ENCODE measurements around the gene HOXD1.

Gene HOXD1

GRCh38 chr2:176178757-176179295, 9.6 kb upstream of the HOXD1 start:
- DNase-seq (ENCODE audit: low read depth, low spot score), result no peak
- H3K27ac ChIP-seq, result no peak overlapping the region

- H3K27ac ChIP-seq, result no peak overlapping the region
- DNase-seq (ENCODE audit: low read depth, low spot score), result no peak
These were observed 6.9 kb upstream of the HOXD1 start for GRCh38 chr2:176181551-176181950.

GRCh38 chr2:176182671-176183070, 5.8 kb upstream of the HOXD1 start:
- H3K27ac ChIP-seq, result no peak overlapping the region
- no peak for DNase-seq (ENCODE audit: low read depth, low spot score)

- no peak overlapping the region for H3K27ac ChIP-seq
- DNase-seq (ENCODE audit: low read depth, low spot score), result no peak
These were observed 3.7 kb upstream of the HOXD1 start for GRCh38 chr2:176184749-176185148.

- H3K27ac ChIP-seq, result no peak overlapping the region
- DNase-seq (ENCODE audit: low read depth, low spot score), result no peak
These were observed 2.4 kb upstream of the HOXD1 start for GRCh38 chr2:176186024-176186423.

- H3K27ac ChIP-seq, result no peak overlapping the region
- no peak for DNase-seq (ENCODE audit: low read depth, low spot score)
These were observed 1.1 kb upstream of the HOXD1 start for GRCh38 chr2:176187200-176187898.

- H3K27ac ChIP-seq, result no peak overlapping the region
- no peak for DNase-seq (ENCODE audit: low read depth, low spot score)
These were observed 559 bp downstream of the HOXD1 start for GRCh38 chr2:176188774-176189680.

- no peak for DNase-seq (ENCODE audit: low read depth, low spot score)
- no peak overlapping the region for H3K27ac ChIP-seq
These were observed 1.5 kb downstream of the HOXD1 start for GRCh38 chr2:176189681-176190641.

- DNase-seq (ENCODE audit: low read depth, low spot score), result no peak
- no peak overlapping the region for H3K27ac ChIP-seq
These were observed 3.9 kb downstream of the HOXD1 start for GRCh38 chr2:176192351-176192750.

- no peak for DNase-seq (ENCODE audit: low read depth, low spot score)
- no peak overlapping the region for H3K27ac ChIP-seq
These were observed 4.6 kb downstream of the HOXD1 start for GRCh38 chr2:176193048-176193447.

- H3K27ac ChIP-seq, result no peak overlapping the region
- DNase-seq (ENCODE audit: low read depth, low spot score), result no peak
These were observed 11.4 kb downstream of the HOXD1 start for GRCh38 chr2:176199902-176200301.

- H3K27ac ChIP-seq, result no peak overlapping the region
- DNase-seq (ENCODE audit: low read depth, low spot score), result no peak
These were observed 12.5 kb downstream of the HOXD1 start for GRCh38 chr2:176200971-176201370.

- no peak overlapping the region for H3K27ac ChIP-seq
- DNase-seq (ENCODE audit: low read depth, low spot score), result no peak
These were observed 14.0 kb downstream of the HOXD1 start for GRCh38 chr2:176202491-176202890.

- H3K27ac ChIP-seq, result no peak overlapping the region
- no peak for DNase-seq (ENCODE audit: low read depth, low spot score)
These were observed 16.7 kb downstream of the HOXD1 start for GRCh38 chr2:176205126-176205525.

- H3K27ac ChIP-seq, result no peak overlapping the region
- no peak for DNase-seq (ENCODE audit: low read depth, low spot score)
These were observed 17.7 kb downstream of the HOXD1 start for GRCh38 chr2:176206136-176206535.

- no peak overlapping the region for H3K27ac ChIP-seq
- DNase-seq (ENCODE audit: low read depth, low spot score), result no peak
These were observed 18.2 kb downstream of the HOXD1 start for GRCh38 chr2:176206682-176207081.

GRCh38 chr2:176211110-176211509, 22.6 kb downstream of the HOXD1 start:
- no peak overlapping the region for H3K27ac ChIP-seq
- DNase-seq (ENCODE audit: low read depth, low spot score), result no peak

- H3K27ac ChIP-seq, result no peak overlapping the region
- no peak for DNase-seq (ENCODE audit: low read depth, low spot score)
These were observed 23.8 kb downstream of the HOXD1 start for GRCh38 chr2:176212276-176212675.

- no peak overlapping the region for H3K27ac ChIP-seq
- no peak for DNase-seq (ENCODE audit: low read depth, low spot score)
These were observed 24.9 kb downstream of the HOXD1 start for GRCh38 chr2:176213406-176213805.

GRCh38 chr2:176227874-176228273, 39.4 kb downstream of the HOXD1 start:
- no peak overlapping the region for H3K27ac ChIP-seq
- no peak for DNase-seq (ENCODE audit: low read depth, low spot score)
